Right lung (tissue), 5 donors: ENCODE data around the gene PRR14L. TPM values are rescaled to one million over a fixed set of nuclear protein-coding genes. Genes with fewer than 3 reads are reported as not detected.
"Not testable (repeated sequence)": the region's sequence is repeated elsewhere in the genome, so short reads cannot be mapped to it uniquely, and the experiment has no call there.

ENCODE experiments used
- DNase-seq, 2 donors: peaks; one replicate each; pipeline ENCODE4 v3.0.0-alpha.2; 2013
- polyA plus RNA-seq, 5 donors: library from polyadenylated mRNA; unstranded; fragments of 120-200 nt; gene quantifications; one replicate each; pipeline versions ENCODE4 v1.2.1 to v1.2.3, GENCODE V29; 2013; ENCODE audit warnings: inconsistent platforms in 1 of 5, low replicate concordance in 1 of 5; ENCODE audit not compliant: insufficient read length in 5 of 5, insufficient read depth in 1 of 5

The PRR14L gene
- polyA plus RNA-seq, 5 donors: 23.3 to 31.5 (median 27.0) TPM

- no peak for DNase-seq
Observed at GRCh38 chr22:31742115-31742514, 7.8 kb downstream of the PRR14L start.

- DNase-seq: not testable (repeated sequence)
Observed at GRCh38 chr22:31740314-31740713, 9.6 kb downstream of the PRR14L start.

- DNase-seq: no peak
Observed at GRCh38 chr22:31739795-31740201, 10.1 kb downstream of the PRR14L start.

GRCh38 chr22:31738566-31738965 is 11.4 kb downstream of the PRR14L start:
- DNase-seq: no peak

- DNase-seq: no peak
Observed at GRCh38 chr22:31737932-31738331, 12.0 kb downstream of the PRR14L start.

GRCh38 chr22:31736458-31736857 is 13.5 kb downstream of the PRR14L start:
- no peak for DNase-seq

GRCh38 chr22:31734512-31734911 is 15.4 kb downstream of the PRR14L start:
- no peak for DNase-seq

- no peak for DNase-seq
Observed at GRCh38 chr22:31733580-31734079, 16.3 kb downstream of the PRR14L start.

- DNase-seq: no peak
Observed at GRCh38 chr22:31732089-31732829, 17.7 kb downstream of the PRR14L start.

GRCh38 chr22:31730344-31730711 is 19.6 kb downstream of the PRR14L start:
- no peak for DNase-seq

GRCh38 chr22:31728857-31729256 is 21.1 kb downstream of the PRR14L start:
- no peak for DNase-seq

GRCh38 chr22:31726692-31727091 is 23.2 kb downstream of the PRR14L start:
- no peak for DNase-seq

GRCh38 chr22:31723723-31724122 is 26.2 kb downstream of the PRR14L start:
- DNase-seq: no peak

GRCh38 chr22:31719850-31720471 is 30.0 kb downstream of the PRR14L start:
- no peak for DNase-seq

GRCh38 chr22:31715147-31715778 is 34.7 kb downstream of the PRR14L start:
- no peak for DNase-seq

- not testable (repeated sequence) for DNase-seq
Observed at GRCh38 chr22:31711226-31711625, 38.7 kb downstream of the PRR14L start.

- DNase-seq: no peak
Observed at GRCh38 chr22:31707519-31707918, 42.4 kb downstream of the PRR14L start.

- no peak for DNase-seq
Observed at GRCh38 chr22:31695423-31695822, 54.5 kb downstream of the PRR14L start.

- not testable (repeated sequence) for DNase-seq
Observed at GRCh38 chr22:31694046-31694445, 55.9 kb downstream of the PRR14L start.

- DNase-seq: no peak
Observed at GRCh38 chr22:31692186-31692886, 57.6 kb downstream of the PRR14L start.

GRCh38 chr22:31691408-31691807 is 58.5 kb downstream of the PRR14L start:
- no peak for DNase-seq
